HFF-Myc (cell line): ENCODE data around the gene GFOD1.

Experiments
- DNase-seq: peaks from one replicate; pipeline ENCODE4 v3.0.0-alpha.2; 2011; ENCODE audit warnings: low read depth; ENCODE audit errors: extremely low read depth
- H3K4me3 ChIP-seq: replicated peaks from 2 replicates; pipeline ENCODE4 v1.5.1; 2011; ENCODE audit warnings: low read depth, mild to moderate bottlenecking, control low read depth, low read length
- TF ChIP-seq, protein P1 (sequence below): IDR thresholded peaks from 2 replicates; pipeline ENCODE4 v1.5.1; 2012; ENCODE audit warnings: mild to moderate bottlenecking, low read depth, low read length, control low read depth; ENCODE audit errors: missing control alignments

The GFOD1 gene

GRCh38 chr6:13407368-13407708 is 80.1 kb downstream of the GFOD1 start:
- no peak overlapping the region for H3K4me3 ChIP-seq
- TF ChIP-seq, protein P1, sequence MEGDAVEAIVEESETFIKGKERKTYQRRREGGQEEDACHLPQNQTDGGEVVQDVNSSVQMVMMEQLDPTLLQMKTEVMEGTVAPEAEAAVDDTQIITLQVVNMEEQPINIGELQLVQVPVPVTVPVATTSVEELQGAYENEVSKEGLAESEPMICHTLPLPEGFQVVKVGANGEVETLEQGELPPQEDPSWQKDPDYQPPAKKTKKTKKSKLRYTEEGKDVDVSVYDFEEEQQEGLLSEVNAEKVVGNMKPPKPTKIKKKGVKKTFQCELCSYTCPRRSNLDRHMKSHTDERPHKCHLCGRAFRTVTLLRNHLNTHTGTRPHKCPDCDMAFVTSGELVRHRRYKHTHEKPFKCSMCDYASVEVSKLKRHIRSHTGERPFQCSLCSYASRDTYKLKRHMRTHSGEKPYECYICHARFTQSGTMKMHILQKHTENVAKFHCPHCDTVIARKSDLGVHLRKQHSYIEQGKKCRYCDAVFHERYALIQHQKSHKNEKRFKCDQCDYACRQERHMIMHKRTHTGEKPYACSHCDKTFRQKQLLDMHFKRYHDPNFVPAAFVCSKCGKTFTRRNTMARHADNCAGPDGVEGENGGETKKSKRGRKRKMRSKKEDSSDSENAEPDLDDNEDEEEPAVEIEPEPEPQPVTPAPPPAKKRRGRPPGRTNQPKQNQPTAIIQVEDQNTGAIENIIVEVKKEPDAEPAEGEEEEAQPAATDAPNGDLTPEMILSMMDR: no peak
- DNase-seq: no peak

DNA sequence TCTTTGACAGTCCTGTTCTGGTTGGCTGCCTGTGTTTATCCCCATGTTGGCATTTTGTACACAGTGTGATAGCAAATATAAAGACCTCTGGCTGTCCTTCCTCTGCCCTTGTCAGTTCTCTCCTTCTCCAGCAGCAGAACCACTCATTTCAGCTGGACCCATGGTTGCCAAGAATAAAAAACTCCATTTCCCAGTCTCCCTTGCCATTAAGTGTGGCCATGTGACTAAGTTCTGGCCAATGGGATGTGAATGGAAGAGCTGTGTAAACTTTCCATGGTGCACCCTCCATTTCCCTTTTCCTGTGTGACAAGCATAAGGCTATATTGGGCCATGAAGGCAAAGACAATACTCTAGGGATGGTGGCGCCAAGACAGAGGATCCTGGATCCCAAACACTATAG is 80.6 kb downstream of the GFOD1 start:
- no peak overlapping the region for H3K4me3 ChIP-seq
- DNase-seq: no peak
- TF ChIP-seq, protein P1: no peak

GRCh38 chr6:13405961-13406477 is 81.4 kb downstream of the GFOD1 start:
- TF ChIP-seq, protein P1: no peak
- H3K4me3 ChIP-seq: no peak overlapping the region
- no peak for DNase-seq

GRCh38 chr6:13404892-13405254 is 82.5 kb downstream of the GFOD1 start:
- no peak overlapping the region for H3K4me3 ChIP-seq
- TF ChIP-seq, protein P1: no peak
- DNase-seq: no peak

- H3K4me3 ChIP-seq: no peak overlapping the region
- TF ChIP-seq, protein P1: no peak
These were observed 83.0 kb downstream of the GFOD1 start for GRCh38 chr6:13404228-13404891.

GRCh38 chr6:13402711-13403110 is 84.7 kb downstream of the GFOD1 start:
- TF ChIP-seq, protein P1: no peak
- DNase-seq: no peak
- no peak overlapping the region for H3K4me3 ChIP-seq

More at GRCh38 chr6:13404228-13404891, 83.0 kb downstream of the GFOD1 start:
- no peak for DNase-seq

DNA sequence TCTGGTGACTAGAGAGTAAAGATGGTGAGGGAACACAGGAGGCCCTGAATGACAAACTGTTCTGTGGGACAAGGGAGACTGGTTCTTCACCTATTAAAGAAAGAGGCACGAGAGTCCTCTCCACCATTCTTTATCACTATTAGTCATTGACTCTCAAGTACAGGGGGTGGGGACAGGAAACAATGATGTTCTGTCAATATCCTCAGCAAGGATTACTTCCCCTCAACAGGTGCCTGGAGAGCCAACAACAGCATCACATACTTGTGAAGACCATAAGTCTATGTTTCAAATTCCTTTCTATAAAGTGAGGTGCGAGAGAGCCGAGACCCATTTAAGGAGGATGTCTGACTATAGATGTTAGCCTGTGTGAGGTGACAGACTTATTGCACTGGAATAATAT is 86.6 kb downstream of the GFOD1 start:
- DNase-seq: no peak
- TF ChIP-seq, protein P1: no peak
- H3K4me3 ChIP-seq: no peak overlapping the region
